ENCODE measurements around the gene AADACL2. TPM values are rescaled to one million over a fixed set of nuclear protein-coding genes. Genes with fewer than 3 reads are reported as not detected.

The AADACL2 gene
- total RNA-seq, result not detected
- long read RNA-seq, result 0 reads

GRCh38 chr3:151733613-151734012, at the start of gene AADACL2:
Gene AADACL2 (plus strand): TSS chr3:151733927. CDS start chr3:151734036, 109 bp downstream.
- DNase-seq, result no peak
- ATAC-seq (ENCODE audit: poor library complexity), result no peak
- intact Hi-C loops (cut with DNase I), result no loop called here

GRCh38 chr3:151684094-151684493, 49.6 kb upstream of the AADACL2 start:
- ATAC-seq (ENCODE audit: poor library complexity) (no peak), DNase-seq (no peak)
- intact Hi-C loops (cut with DNase I), result no loop called here

GRCh38 chr3:151686257-151686656, 47.5 kb upstream of the AADACL2 start:
- intact Hi-C loops (cut with DNase I), result no loop called here
- DNase-seq (no peak), ATAC-seq (ENCODE audit: poor library complexity) (no peak)

GRCh38 chr3:151687076-151687475, 46.7 kb upstream of the AADACL2 start:
- no peak for ATAC-seq (ENCODE audit: poor library complexity)
- DNase-seq, result no peak
- intact Hi-C loops (cut with DNase I), result no loop called here

GRCh38 chr3:151688571-151688970, 45.2 kb upstream of the AADACL2 start:
- DNase-seq, result no peak
- ATAC-seq (ENCODE audit: poor library complexity), result no peak
- intact Hi-C loops (cut with DNase I), result no loop called here

- DNase-seq, result no peak
- no peak for ATAC-seq (ENCODE audit: poor library complexity)
- intact Hi-C loops (cut with DNase I), result no loop called here
Observed at GRCh38 chr3:151690645-151691044, 43.1 kb upstream of the AADACL2 start.

- DNase-seq, result no peak
- intact Hi-C loops (cut with DNase I), result no loop called here
- ATAC-seq (ENCODE audit: poor library complexity), result no peak
Observed at GRCh38 chr3:151697496-151697895, 36.2 kb upstream of the AADACL2 start.

- DNase-seq (no peak), ATAC-seq (ENCODE audit: poor library complexity) (no peak)
- intact Hi-C loops (cut with DNase I), result no loop called here
Observed at GRCh38 chr3:151707216-151707615, 26.5 kb upstream of the AADACL2 start.

GRCh38 chr3:151708868-151709267, 24.9 kb upstream of the AADACL2 start:
- DNase-seq, result no peak
- intact Hi-C loops (cut with DNase I), result no loop called here
- ATAC-seq (ENCODE audit: poor library complexity), result no peak

- intact Hi-C loops (cut with DNase I), result no loop called here
- DNase-seq (no peak), ATAC-seq (ENCODE audit: poor library complexity) (no peak)
Observed at GRCh38 chr3:151709847-151710246, 23.9 kb upstream of the AADACL2 start.

GRCh38 chr3:151721294-151721693, 12.4 kb upstream of the AADACL2 start:
- DNase-seq (no peak), ATAC-seq (ENCODE audit: poor library complexity) (no peak)
- intact Hi-C loops (cut with DNase I), result no loop called here

- ATAC-seq (ENCODE audit: poor library complexity) (no peak), DNase-seq (no peak)
- intact Hi-C loops (cut with DNase I), result no loop called here
Observed at GRCh38 chr3:151722856-151723255, 10.9 kb upstream of the AADACL2 start.

GRCh38 chr3:151724576-151725562, 8.9 kb upstream of the AADACL2 start:
- DNase-seq, result no peak
- intact Hi-C loops (cut with DNase I), result no loop called here
- no peak for ATAC-seq (ENCODE audit: poor library complexity)

GRCh38 chr3:151726016-151726415, 7.7 kb upstream of the AADACL2 start:
- intact Hi-C loops (cut with DNase I), result no loop called here
- ATAC-seq (ENCODE audit: poor library complexity), result no peak
- no peak for DNase-seq

GRCh38 chr3:151732861-151733260, 866 bp upstream of the AADACL2 start:
- ATAC-seq (ENCODE audit: poor library complexity), result no peak
- intact Hi-C loops (cut with DNase I), result no loop called here
- DNase-seq, result no peak

GRCh38 chr3:151740581-151740980, 6.9 kb downstream of the AADACL2 start:
- intact Hi-C loops (cut with DNase I), result no loop called here
- ATAC-seq (ENCODE audit: poor library complexity), result no peak
- DNase-seq, result no peak

- intact Hi-C loops (cut with DNase I), result no loop called here
- DNase-seq (no peak), ATAC-seq (ENCODE audit: poor library complexity) (no peak)
Observed at GRCh38 chr3:151743855-151744254, 10.1 kb downstream of the AADACL2 start.

GRCh38 chr3:151750181-151750580, 16.5 kb downstream of the AADACL2 start:
- ATAC-seq (ENCODE audit: poor library complexity), result no peak
- DNase-seq, result no peak
- intact Hi-C loops (cut with DNase I), result no loop called here

- intact Hi-C loops (cut with DNase I), result no loop called here
- DNase-seq (no peak), ATAC-seq (ENCODE audit: poor library complexity) (no peak)
Observed at GRCh38 chr3:151750678-151751077, 17.0 kb downstream of the AADACL2 start.

GRCh38 chr3:151751161-151751560, 17.4 kb downstream of the AADACL2 start:
- peak; percentile 53 for ATAC-seq (ENCODE audit: poor library complexity)
- intact Hi-C loops (cut with DNase I), result no loop called here

More at GRCh38 chr3:151751161-151751560, 17.4 kb downstream of the AADACL2 start:
- no peak for DNase-seq
